ENCODE measurements around the gene RDH5. TPM values are rescaled to one million over a fixed set of nuclear protein-coding genes. Genes with fewer than 3 reads are reported as not detected.

RDH5 gene
- total and polyA plus RNA-seq, 2 of the 4 experiments (the other 2 are of a cell fraction), result 7.3 to 18.8 TPM

- intact Hi-C loops (cut with micrococcal nuclease), result no loop called here
Measured at GRCh38 chr12:55671746-55672145, 48.4 kb upstream of the RDH5 start.

More at GRCh38 chr12:55671746-55672145, 48.4 kb upstream of the RDH5 start:
- Histone ChIP-seq H2BK120ac (ENCODE audit: low read depth, low read length) (no peak overlapping the region), H4K91ac (ENCODE audit: insufficient read depth, low read depth, low read length) (no peak overlapping the region), H3K4me3 (ENCODE audit: insufficient read depth, low read depth, low read length) (no peak overlapping the region), H2BK20ac (ENCODE audit: low read depth, low read length) (no peak overlapping the region), H3K23ac (ENCODE audit: low read depth, low read length) (no peak overlapping the region), H3K9me1 (ENCODE audit: insufficient read depth, low read length) (no peaks in the 10 kb centered on the region), H4K20me1 (ENCODE audit: insufficient read depth, low read length) (no peaks in the 10 kb centered on the region), H3K27me3 (ENCODE audit: control insufficient read depth, insufficient read depth, low read length) (peaks cover 3% of the 10 kb centered on the region), H2AK9ac (replicated peaks; ENCODE audit: low read depth, low read length, poor library complexity) (no peak overlapping the region), H3K56ac (ENCODE audit: extremely low read depth, insufficient read depth, low read length) (no peak overlapping the region), H3K36me3 (ENCODE audit: control insufficient read depth, insufficient read depth, low read length) (no peaks in the 10 kb centered on the region), H2AFZ (replicated peaks; ENCODE audit: low read length, poor library complexity) (no peak overlapping the region), H3K9ac (ENCODE audit: low read depth, low read length) (no peak overlapping the region), H3K79me1 (ENCODE audit: low read depth in 1 of 2, low read length in 2 of 2) (no peaks in the 10 kb centered on the region), H4K5ac (ENCODE audit: low read depth, low read length) (no peak overlapping the region), H2BK5ac (ENCODE audit: low read depth, low read length, poor library complexity, severe bottlenecking) (no peak overlapping the region), H3K4me2 (ENCODE audit: low read depth, low read length) (no peak overlapping the region), H3K4ac (ENCODE audit: low read depth, low read length) (no peak overlapping the region), H4K8ac (ENCODE audit: low read depth in 2 of 2, low read length in 2 of 2) (no peak overlapping the region), H2BK15ac (ENCODE audit: low read depth, low read length) (no peak overlapping the region), H3K9me3 (ENCODE audit: control insufficient read depth, insufficient read depth, low read length) (no peaks in the 10 kb centered on the region), H3K18ac (ENCODE audit: low read depth, low read length) (no peak overlapping the region), H3K27ac (ENCODE audit: insufficient read depth, low read length) (no peak overlapping the region), H2AK5ac (ENCODE audit: low read depth, low read length) (no peak overlapping the region), H3K14ac (replicated peaks; ENCODE audit: low read depth, low read length) (no peak overlapping the region), H3K4me1 (ENCODE audit: control insufficient read depth, insufficient read depth, low read length) (no peaks in the 10 kb centered on the region)
- CTCF ChIA-PET, result no interaction called here
- no peak for TF ChIP-seq MXI1 (IDR thresholded peaks at IDR 0.05; ENCODE audit: borderline replicate concordance, low read depth, low read length)
- no peak for TF ChIP-seq CHD1 (IDR thresholded peaks at IDR 0.05; ENCODE audit: low read depth, low read length)
- TF ChIP-seq MAFK (IDR thresholded peaks at IDR 0.05; ENCODE audit: low read depth, low read length), result no peak
- TF ChIP-seq MAZ (IDR thresholded peaks at IDR 0.05; ENCODE audit: borderline replicate concordance, low read depth, low read length), result no peak
- TF ChIP-seq RCOR1 (IDR thresholded peaks at IDR 0.05; ENCODE audit: insufficient replicate concordance, low read length), result no peak
- TF ChIP-seq BHLHE40 (IDR thresholded peaks at IDR 0.05; ENCODE audit: low read depth, low read length), result no peak
- TF ChIP-seq USF2 (IDR thresholded peaks at IDR 0.05; ENCODE audit: low read depth, low read length), result no peak
- TF ChIP-seq CTCF (conservative IDR thresholded peaks at IDR 0.05; ENCODE audit: low read depth, low read length), result no peak
- TF ChIP-seq NFE2L2 (IDR thresholded peaks at IDR 0.05; ENCODE audit: low read depth, low read length), result no peak
- no peak for TF ChIP-seq POLR2A (IDR thresholded peaks at IDR 0.05; ENCODE audit: low read depth, low read length)
- no peak for TF ChIP-seq CEBPB (IDR thresholded peaks at IDR 0.05; ENCODE audit: low read depth, low read length)
- no peak for TF ChIP-seq SMC3 (IDR thresholded peaks at IDR 0.05; ENCODE audit: low read depth, low read length)
- TF ChIP-seq RFX5 (IDR thresholded peaks at IDR 0.05; ENCODE audit: low read depth, low read length), result no peak
- POLR2A ChIA-PET (ENCODE audit: unreplicated experiment), result no interaction called here
- DNase-seq (no peak), ATAC-seq (ENCODE audit: low read depth) (no peak)
- 42% methylated on average over 4 of the region's 4 CpGs; no CpG with 5 or more reads in 1 of the 2 experiments for WGBS, 2 experiments (ENCODE audit: extremely low coverage in 2 of 2, insufficient read length in 1 of 2)
- BruUV-seq (replicated peaks), result no TSS peak
- in situ Hi-C loops (cut with MboI; ENCODE audit: low sequenced_read_pairs), result no loop called here
- dilution Hi-C loops (cut with HindIII; ENCODE audit: low sequenced_read_pairs, unreplicated experiment), result no loop called here
